ENCODE measurements around the gene ACSF2.
A peak's percentile ranks its signal among the peaks of the same experiment; 100 is the strongest.

Gene ACSF2

GRCh38 chr17:50499721-50500120 lies 73.7 kb downstream of the ACSF2 start:
- no peak for DNase-seq (ENCODE audit: low read depth in 2 of 2)

DNA sequence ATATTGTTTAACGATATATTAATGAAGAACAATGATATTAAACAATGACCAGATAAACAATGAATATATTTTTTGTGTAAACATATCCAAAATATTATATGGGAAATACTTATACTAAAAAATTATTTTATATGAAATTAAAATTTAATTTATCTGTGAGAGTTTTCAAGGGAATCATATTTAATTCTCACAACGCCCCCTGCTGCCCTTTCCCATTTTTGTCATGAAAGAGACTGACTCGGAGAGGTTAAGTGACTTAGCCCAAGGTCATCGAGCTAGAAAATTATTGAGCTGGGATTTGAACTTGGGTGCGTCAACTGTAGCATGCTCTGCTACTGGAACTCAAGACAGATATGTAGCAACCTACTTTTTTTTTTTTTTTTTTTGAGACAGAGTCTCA lies 75.0 kb downstream of the ACSF2 start:
- no peak for DNase-seq (ENCODE audit: low read depth in 2 of 2)

GRCh38 chr17:50502301-50502990 lies 76.4 kb downstream of the ACSF2 start:
- DNase-seq (ENCODE audit: low read depth in 2 of 2), result no peak

- DNase-seq (ENCODE audit: low read depth in 2 of 2), result no peak
Observed at GRCh38 chr17:50505591-50506130, 79.6 kb downstream of the ACSF2 start.

- no peak for DNase-seq (ENCODE audit: low read depth in 2 of 2)
Observed at GRCh38 chr17:50506298-50506697, 80.3 kb downstream of the ACSF2 start.

DNA sequence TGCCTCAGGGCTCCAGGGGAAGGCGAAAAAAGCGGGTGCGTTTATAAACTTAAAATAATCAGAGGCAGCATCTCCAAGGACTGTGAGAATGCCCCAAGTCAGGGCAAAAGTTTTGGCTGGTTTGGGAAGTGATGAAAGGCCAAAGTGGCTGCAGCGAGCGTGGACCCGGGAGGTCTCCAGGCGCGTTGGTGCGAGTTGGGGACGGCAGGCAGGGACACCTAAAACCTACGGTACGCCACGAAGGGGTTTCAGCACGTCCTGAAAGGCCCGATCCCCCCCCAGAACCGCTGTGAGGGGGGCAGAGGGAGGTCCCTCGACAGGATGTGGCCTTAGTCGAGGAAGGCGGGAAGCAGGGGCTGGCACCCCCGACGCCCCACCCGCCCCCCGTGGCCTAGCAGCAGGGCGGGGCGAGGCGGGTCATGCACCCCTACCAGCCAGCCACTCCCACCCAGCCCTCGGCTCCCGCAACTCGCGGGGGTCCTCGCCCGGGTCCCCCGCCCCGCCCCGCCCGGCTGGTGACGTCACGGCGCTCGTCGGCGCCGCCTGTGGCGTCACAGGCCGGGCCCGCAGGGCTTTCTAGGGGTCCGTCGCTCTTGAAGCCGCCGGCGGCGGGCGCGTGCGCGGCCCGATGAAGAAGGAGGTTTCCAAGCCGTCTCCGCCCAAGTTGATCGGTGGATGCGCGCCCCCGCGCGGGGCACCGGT lies 82.0 kb downstream of the ACSF2 start, which contains the start of gene MYCBPAP:
MYCBPAP (plus strand) TSS at position 569 of the 702 bp plus-strand sequence. CDS start 236 bp downstream, outside the sequence.
- peak; percentile 56 to 79 for DNase-seq (ENCODE audit: low read depth in 2 of 2)

DNA sequence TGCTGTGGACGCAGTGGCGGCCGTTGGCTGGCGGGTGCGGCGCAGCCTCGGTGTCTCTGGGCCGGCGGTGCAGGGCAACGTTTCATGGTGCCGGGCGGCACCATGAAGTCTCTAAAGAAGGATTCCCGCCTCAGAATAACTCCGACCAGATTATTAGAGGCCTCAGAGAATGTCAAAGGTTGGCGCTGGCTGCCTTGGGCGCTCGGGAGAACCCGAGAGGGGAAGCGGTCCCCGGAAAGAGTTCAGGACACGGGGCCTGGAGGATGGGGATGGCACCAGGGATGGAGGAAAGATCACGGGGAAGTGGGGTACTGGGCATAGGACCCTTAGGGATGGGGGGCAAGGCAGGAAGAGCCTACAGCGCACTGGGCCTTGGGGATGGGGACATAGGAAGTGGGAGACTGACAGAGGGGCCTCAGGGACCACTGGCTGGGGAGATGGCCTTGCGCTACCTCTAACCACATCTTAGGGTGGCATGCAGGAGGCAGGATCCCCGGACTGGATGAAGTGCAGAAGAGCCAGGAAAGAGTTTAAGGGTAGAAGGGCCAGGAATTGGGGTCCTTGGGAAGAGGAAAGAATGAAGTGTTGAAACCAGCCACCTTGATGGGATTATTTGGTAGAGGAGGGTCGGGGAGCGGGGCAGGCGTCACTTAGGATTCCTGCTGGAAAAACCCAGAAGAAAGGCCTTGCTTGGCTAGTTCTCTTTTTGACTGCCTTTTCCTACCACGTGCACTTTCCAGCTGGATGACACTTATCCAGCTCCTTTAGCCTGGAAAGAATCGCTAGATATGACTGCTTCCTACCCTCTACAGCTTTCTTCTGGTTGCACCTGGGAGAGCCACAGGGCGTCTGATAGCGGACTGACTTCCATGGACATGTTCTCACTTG lies 82.8 kb downstream of the ACSF2 start:
- DNase-seq (ENCODE audit: low read depth in 2 of 2), result no peak

DNA sequence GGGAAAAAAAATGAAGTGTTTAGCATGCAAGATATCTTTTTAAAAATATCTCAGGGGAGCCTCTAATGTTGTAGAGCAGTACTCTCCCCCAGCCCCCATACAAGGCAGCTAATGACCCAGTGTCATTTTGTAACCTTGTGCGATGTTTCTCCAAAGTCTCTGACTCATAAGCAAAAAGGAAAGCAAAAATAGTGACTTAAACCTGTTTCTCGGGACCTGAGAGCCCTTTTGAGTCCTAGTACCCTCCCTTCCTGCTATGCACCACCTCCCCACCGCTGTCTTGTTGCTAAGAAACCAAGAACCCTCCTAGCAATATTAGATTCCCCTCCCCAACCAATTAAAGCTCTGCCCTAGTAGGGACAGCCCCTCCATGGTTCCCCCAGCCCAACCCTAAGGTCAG lies 85.0 kb downstream of the ACSF2 start:
- peak in 1 of 2 donors; percentile 34 for DNase-seq (ENCODE audit: low read depth in 2 of 2)

GRCh38 chr17:50513495-50513894 lies 87.5 kb downstream of the ACSF2 start:
- no peak for DNase-seq (ENCODE audit: low read depth in 2 of 2)

DNA sequence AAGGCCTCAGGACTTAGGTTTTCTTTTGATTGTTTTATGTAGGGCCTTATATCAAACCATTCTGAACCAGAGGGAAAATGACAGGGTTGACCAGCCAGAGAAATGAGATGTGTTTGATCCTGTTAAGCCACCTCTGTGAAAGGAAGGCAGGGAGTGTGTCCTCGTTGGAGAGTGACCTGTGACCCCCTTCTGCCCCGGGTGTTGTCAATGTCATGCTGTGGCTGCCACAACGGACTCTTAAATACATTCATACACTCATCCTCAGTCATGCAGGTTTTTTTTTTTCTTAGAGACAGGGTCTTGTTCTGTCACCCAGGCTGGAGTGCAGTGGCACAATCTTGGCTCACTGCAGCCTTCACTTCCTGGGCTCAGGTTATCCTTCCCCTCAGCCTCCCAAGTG lies 88.4 kb downstream of the ACSF2 start:
- DNase-seq (ENCODE audit: low read depth in 2 of 2), result no peak

GRCh38 chr17:50514936-50515702 lies 89.1 kb downstream of the ACSF2 start:
- DNase-seq (ENCODE audit: low read depth in 2 of 2), result no peak

DNA sequence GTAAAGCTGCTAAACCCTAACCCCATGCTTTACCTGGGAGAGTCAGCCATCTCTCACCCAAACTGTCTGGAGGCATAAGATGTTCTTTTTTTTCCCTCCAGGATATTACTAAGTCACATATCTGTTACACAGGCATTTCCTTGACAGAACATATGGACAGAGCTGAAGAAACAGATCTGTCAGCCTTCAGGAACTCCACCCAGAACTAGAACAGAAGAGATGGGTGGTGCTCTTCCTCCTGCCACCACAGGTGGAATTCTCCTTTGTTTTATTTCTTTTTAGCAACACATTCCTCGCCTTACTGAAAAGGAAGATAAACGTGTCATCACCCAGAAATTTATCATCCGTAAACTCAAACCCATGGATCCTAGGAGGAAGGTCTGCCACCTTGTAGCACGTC lies 91.0 kb downstream of the ACSF2 start:
- no peak for DNase-seq (ENCODE audit: low read depth in 2 of 2)

GRCh38 chr17:50517504-50518383 lies 91.7 kb downstream of the ACSF2 start:
- no peak for DNase-seq (ENCODE audit: low read depth in 2 of 2)

DNA sequence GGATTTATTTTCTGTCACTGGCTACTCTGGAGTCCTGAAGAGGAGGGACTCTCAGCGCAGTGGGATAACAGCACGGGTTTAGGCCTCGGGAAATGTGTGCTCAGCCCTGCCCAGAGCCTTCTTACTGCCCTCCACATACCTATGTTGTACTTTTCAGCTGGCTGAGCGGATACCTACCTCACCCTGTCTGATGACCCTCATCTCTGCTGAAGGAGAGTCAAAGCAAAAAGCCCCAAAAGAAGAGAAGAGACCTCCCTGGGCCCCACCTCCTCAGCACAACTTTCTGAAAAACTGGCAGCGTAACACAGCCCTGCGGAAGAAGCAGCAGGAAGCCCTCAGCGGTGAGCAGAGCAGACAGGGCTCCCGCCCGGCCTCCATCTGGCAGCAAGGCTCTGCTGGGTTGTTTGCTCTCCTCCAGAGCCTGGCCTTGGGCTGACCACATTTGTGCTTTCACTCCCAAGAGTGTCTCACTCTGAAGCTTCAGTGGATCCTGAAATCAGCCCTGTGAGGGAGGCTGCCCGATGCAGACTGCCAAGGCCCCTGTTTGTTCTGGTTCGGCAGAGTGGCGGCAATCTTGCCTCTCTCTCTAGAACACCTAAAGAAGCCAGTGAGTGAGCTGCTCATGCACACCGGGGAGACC lies 92.5 kb downstream of the ACSF2 start:
- DNase-seq (ENCODE audit: low read depth in 2 of 2), result no peak

DNA sequence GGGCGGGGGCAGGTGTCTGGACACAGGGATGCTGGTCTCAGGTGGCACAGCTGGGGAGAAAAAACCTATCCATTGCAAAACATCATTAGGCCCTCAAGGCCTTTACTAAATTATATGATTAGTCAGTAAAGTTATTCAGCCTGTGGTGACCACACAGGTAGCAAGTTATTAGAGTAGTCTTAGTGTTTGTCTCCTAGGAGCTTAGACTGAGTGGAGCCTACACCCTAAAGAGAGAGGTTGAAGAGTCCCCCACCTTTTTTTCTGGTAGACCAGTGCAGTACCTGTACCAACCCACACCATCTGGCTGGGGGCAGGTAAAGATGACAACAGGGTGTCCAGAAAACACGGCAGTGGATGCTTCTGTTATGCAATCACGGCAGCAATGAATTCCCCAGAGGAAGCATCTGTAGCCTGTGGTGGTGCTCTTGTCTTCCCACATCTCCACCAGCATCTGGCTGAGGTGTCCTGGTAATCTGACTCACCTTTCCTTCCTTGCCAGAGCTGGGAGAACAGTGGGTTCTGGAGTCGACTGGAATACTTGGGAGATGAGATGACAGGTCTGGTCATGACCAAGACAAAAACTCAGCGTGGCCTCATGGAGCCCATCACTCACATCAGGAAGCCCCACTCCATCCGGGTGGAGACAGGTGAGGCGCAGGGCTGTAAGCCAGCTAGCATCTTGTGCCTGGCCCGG lies 93.3 kb downstream of the ACSF2 start:
- DNase-seq (ENCODE audit: low read depth in 2 of 2), result no peak

GRCh38 chr17:50520483-50520882 lies 94.5 kb downstream of the ACSF2 start:
- DNase-seq (ENCODE audit: low read depth in 2 of 2), result no peak

DNA sequence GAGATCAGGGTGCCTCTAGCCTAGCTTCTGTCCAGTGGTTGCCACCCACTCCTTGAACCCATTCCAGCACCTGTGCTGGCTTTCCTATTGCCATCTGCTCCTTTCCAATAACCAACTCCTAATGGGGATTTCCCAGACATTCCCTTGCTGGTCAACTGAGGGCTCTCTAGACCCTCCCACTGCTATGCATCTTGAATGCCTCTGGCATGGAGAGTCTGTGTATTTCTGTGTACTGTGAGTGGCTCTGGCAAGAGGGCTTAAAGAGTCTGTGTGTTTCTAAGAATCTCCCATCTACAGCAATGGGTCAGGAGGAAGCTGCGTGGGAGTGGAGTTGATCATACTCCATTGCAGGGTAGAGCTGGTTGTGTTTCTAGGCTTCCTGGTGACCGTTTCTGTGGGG lies 95.5 kb downstream of the ACSF2 start:
- no peak for DNase-seq (ENCODE audit: low read depth in 2 of 2)

- DNase-seq (ENCODE audit: low read depth in 2 of 2), result no peak
Observed at GRCh38 chr17:50522766-50523165, 96.7 kb downstream of the ACSF2 start.

DNA sequence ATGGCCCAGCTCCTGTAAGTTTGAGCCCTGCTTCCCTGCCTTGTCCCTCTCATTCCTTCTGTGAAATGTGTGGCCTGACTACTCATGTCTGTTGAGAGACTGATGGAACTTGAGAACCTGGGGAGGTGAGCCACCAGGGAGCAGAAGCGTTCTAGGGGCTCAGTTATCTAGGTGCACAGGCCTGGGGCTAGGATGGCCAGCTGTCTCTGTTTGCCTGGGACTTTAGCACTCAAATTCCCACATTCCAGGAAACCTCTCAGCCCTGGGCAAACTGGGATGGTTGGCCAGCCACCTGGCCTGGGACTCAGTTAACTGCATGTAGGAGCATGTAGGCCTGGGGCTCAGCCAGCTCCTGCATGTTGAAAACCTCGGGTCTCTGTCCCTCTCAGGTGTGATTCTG lies 97.2 kb downstream of the ACSF2 start:
- DNase-seq (ENCODE audit: low read depth in 2 of 2), result no peak

Measured in stimulated activated CD8-positive, alpha-beta memory T cell treated with anti-CD3 and anti-CD28 coated beads, Interleukin-2, amount 100 ng/mL, for 48 hours (primary cell).